Left renal cortex interstitium (tissue), 4 donors: ENCODE measurements around the gene TMEM221. TPM values are rescaled to one million over a fixed set of nuclear protein-coding genes. Genes with fewer than 3 reads are reported as not detected.
"Not testable (repeated sequence)": the region's sequence is repeated elsewhere in the genome, so short reads cannot be mapped to it uniquely, and the experiment has no call there.

Experiments
- DNase-seq, 4 donors: peaks; one replicate each; pipeline ENCODE4 v3.0.0-alpha.2; 2013; ENCODE audit warnings: low read depth in 4 of 4, low spot score in 2 of 4, missing footprints in 1 of 4
- polyA plus RNA-seq, 4 donors: library from polyadenylated mRNA; unstranded; fragments of 120-200 nt; gene quantifications; one replicate each; pipeline ENCODE4 v1.2.1, GENCODE V29; 2013; ENCODE audit not compliant: insufficient read length in 4 of 4

The TMEM221 gene
- polyA plus RNA-seq, 4 donors = 2.4 to 3.9 (median 3.3) TPM

GRCh38 chr19:17475011-17475540 is 26.6 kb upstream of the TMEM221 start:
- not testable (repeated sequence) for DNase-seq

GRCh38 chr19:17473041-17473440 is 24.6 kb upstream of the TMEM221 start:
- no peak for DNase-seq

- no peak for DNase-seq
These were observed 23.1 kb upstream of the TMEM221 start for GRCh38 chr19:17471410-17472125.

GRCh38 chr19:17470068-17470841 is 21.8 kb upstream of the TMEM221 start, which contains the start of gene SLC27A1:
Gene SLC27A1, plus strand, starts transcription at chr19:17470524. Its CDS starts 17 bp downstream, at chr19:17470541.
- peak; percentile 97 to 98 (median 98) for DNase-seq

GRCh38 chr19:17469481-17470067 is 21.1 kb upstream of the TMEM221 start:
- DNase-seq = peak in 2 of 4 donors; percentile 79 to 83

- DNase-seq = no peak
These were observed 20.6 kb upstream of the TMEM221 start for GRCh38 chr19:17469092-17469480.

GRCh38 chr19:17468302-17469091 is 20.0 kb upstream of the TMEM221 start:
- no peak for DNase-seq

GRCh38 chr19:17467471-17468301 is 19.2 kb upstream of the TMEM221 start:
- no peak for DNase-seq

- no peak for DNase-seq
These were observed 18.0 kb upstream of the TMEM221 start for GRCh38 chr19:17466487-17466850.

GRCh38 chr19:17460372-17461230 is 12.1 kb upstream of the TMEM221 start, which contains the start of gene NXNL1:
Gene NXNL1, minus strand, starts transcription at chr19:17460926. Its CDS starts 57 bp downstream, at chr19:17460869.
- no peak for DNase-seq

GRCh38 chr19:17458970-17459369 is 10.5 kb upstream of the TMEM221 start:
- no peak for DNase-seq

GRCh38 chr19:17457616-17458015 is 9.1 kb upstream of the TMEM221 start:
- no peak for DNase-seq

GRCh38 chr19:17456127-17456526 is 7.7 kb upstream of the TMEM221 start:
- no peak for DNase-seq

- no peak for DNase-seq
These were observed 7.0 kb upstream of the TMEM221 start for GRCh38 chr19:17455308-17456123.

GRCh38 chr19:17454576-17455071 is 6.2 kb upstream of the TMEM221 start:
- DNase-seq = no peak

GRCh38 chr19:17451820-17452219 is 3.4 kb upstream of the TMEM221 start:
- DNase-seq = no peak

GRCh38 chr19:17450264-17451075 is 2.0 kb upstream of the TMEM221 start:
- DNase-seq = no peak
